ENCODE measurements around the gene ATP1A1.

- no peak for TF ChIP-seq CTCF (IDR thresholded peaks at IDR 0.05)
- TF ChIP-seq POLR2A (IDR thresholded peaks at IDR 0.05), result no peak
- no peak for TF ChIP-seq EP300 (IDR thresholded peaks at IDR 0.05)
These were observed 17.2 kb downstream of the ATP1A1 start for GRCh38 chr1:116390195-116390594.

All from ovary (tissue), 3 donors.